Mucosa of stomach (tissue), 1 donor: ENCODE data around the gene SLC35A1.
"Not testable (repeated sequence)": the region's sequence is repeated elsewhere in the genome, so short reads cannot be mapped to it uniquely, and the experiment has no call there.

Experiments used
- H3K27me3 ChIP-seq: one replicate; pipeline ENCODE4 v1.7.0; 2013; ENCODE audit warnings: mild to moderate bottlenecking, low read length; ENCODE audit not compliant: control insufficient read depth, insufficient read depth
- H3K36me3 ChIP-seq: one replicate; pipeline ENCODE4 v1.7.0; 2013; ENCODE audit warnings: low read length; ENCODE audit not compliant: control insufficient read depth, insufficient read depth
- H3K4me1 ChIP-seq: one replicate; pipeline ENCODE4 v1.7.0; 2013; ENCODE audit warnings: mild to moderate bottlenecking, low read length; ENCODE audit not compliant: control insufficient read depth, insufficient read depth
- H3K4me3 ChIP-seq: one replicate; pipeline ENCODE4 v1.7.0; 2013; ENCODE audit warnings: low read length
- H3K9ac ChIP-seq: one replicate; pipeline ENCODE4 v1.7.0; 2013; ENCODE audit warnings: mild to moderate bottlenecking, low read length, moderate library complexity
- H3K9me3 ChIP-seq: one replicate; pipeline ENCODE4 v1.7.0; 2013; ENCODE audit warnings: mild to moderate bottlenecking, low read length, moderate library complexity; ENCODE audit not compliant: control insufficient read depth
- donor health status: Pancreatic carcinoma.

SLC35A1 gene

GRCh38 chr6:87484491-87484890, 11.7 kb downstream of the SLC35A1 start:
- Histone ChIP-seq H3K9ac (no peak overlapping the region), H3K4me3 (no peak overlapping the region), H3K9me3 (no peaks in the 10 kb centered on the region), H3K27me3 (no peaks in the 10 kb centered on the region), H3K4me1 (peaks cover 6% of the 10 kb centered on the region), H3K36me3 (no peaks in the 10 kb centered on the region)

- H3K27me3 ChIP-seq = no peaks in the 10 kb centered on the region
- no peak overlapping the region for H3K4me3 ChIP-seq
- H3K9ac ChIP-seq = no peak overlapping the region
- peaks cover 6% of the 10 kb centered on the region for H3K4me1 ChIP-seq
- H3K9me3 ChIP-seq = no peaks in the 10 kb centered on the region
- H3K36me3 ChIP-seq = peaks cover 4% of the 10 kb centered on the region
Measured at GRCh38 chr6:87487555-87487954, 14.8 kb downstream of the SLC35A1 start.

GRCh38 chr6:87489326-87489725, 16.6 kb downstream of the SLC35A1 start:
- H3K9ac ChIP-seq, H3K9me3 ChIP-seq, H3K4me3 ChIP-seq, H3K27me3 ChIP-seq, H3K4me1 ChIP-seq, H3K36me3 ChIP-seq: not testable (repeated sequence)

GRCh38 chr6:87494761-87495422, 22.1 kb downstream of the SLC35A1 start:
- Histone ChIP-seq H3K27me3 (no peaks in the 10 kb centered on the region), H3K36me3 (peaks cover 4% of the 10 kb centered on the region), H3K4me1 (no peaks in the 10 kb centered on the region), H3K9me3 (no peaks in the 10 kb centered on the region), H3K9ac (no peak overlapping the region), H3K4me3 (no peak overlapping the region)

GRCh38 chr6:87498048-87498447, 25.3 kb downstream of the SLC35A1 start:
- no peaks in the 10 kb centered on the region for H3K36me3 ChIP-seq
- no peaks in the 10 kb centered on the region for H3K9me3 ChIP-seq
- no peak overlapping the region for H3K9ac ChIP-seq
- H3K27me3 ChIP-seq = no peaks in the 10 kb centered on the region
- H3K4me1 ChIP-seq = no peaks in the 10 kb centered on the region
- no peak overlapping the region for H3K4me3 ChIP-seq

- Histone ChIP-seq H3K4me1 (no peaks in the 10 kb centered on the region), H3K4me3 (no peak overlapping the region), H3K27me3 (no peaks in the 10 kb centered on the region), H3K9me3 (no peaks in the 10 kb centered on the region), H3K9ac (no peak overlapping the region), H3K36me3 (no peaks in the 10 kb centered on the region)
Measured at GRCh38 chr6:87501809-87502572, 29.2 kb downstream of the SLC35A1 start.

GRCh38 chr6:87504441-87504840, 31.7 kb downstream of the SLC35A1 start:
- no peaks in the 10 kb centered on the region for H3K4me1 ChIP-seq
- H3K4me3 ChIP-seq = no peak overlapping the region
- no peaks in the 10 kb centered on the region for H3K9me3 ChIP-seq
- H3K9ac ChIP-seq = no peak overlapping the region
- no peaks in the 10 kb centered on the region for H3K36me3 ChIP-seq
- H3K27me3 ChIP-seq = no peaks in the 10 kb centered on the region

- no peaks in the 10 kb centered on the region for H3K9me3 ChIP-seq
Measured at GRCh38 chr6:87514831-87515230, 42.1 kb downstream of the SLC35A1 start.

GRCh38 chr6:87518453-87518852, 45.7 kb downstream of the SLC35A1 start:
- Histone ChIP-seq H3K27me3 (no peaks in the 10 kb centered on the region), H3K9me3 (no peaks in the 10 kb centered on the region), H3K36me3 (peaks cover 5% of the 10 kb centered on the region), H3K4me3 (no peak overlapping the region), H3K4me1 (no peaks in the 10 kb centered on the region), H3K9ac (no peak overlapping the region)

More at GRCh38 chr6:87514831-87515230, 42.1 kb downstream of the SLC35A1 start:
- H3K27me3 ChIP-seq = no peaks in the 10 kb centered on the region
- H3K9ac ChIP-seq = no peak overlapping the region
- peaks cover 5% of the 10 kb centered on the region for H3K36me3 ChIP-seq
- H3K4me1 ChIP-seq = no peaks in the 10 kb centered on the region
- H3K4me3 ChIP-seq = no peak overlapping the region

GRCh38 chr6:87522686-87523085, 49.9 kb downstream of the SLC35A1 start:
- no peaks in the 10 kb centered on the region for H3K9me3 ChIP-seq
- H3K36me3 ChIP-seq = peaks cover 5% of the 10 kb centered on the region
- H3K9ac ChIP-seq = no peak overlapping the region
- H3K27me3 ChIP-seq = no peaks in the 10 kb centered on the region
- H3K4me1 ChIP-seq = no peaks in the 10 kb centered on the region
- no peak overlapping the region for H3K4me3 ChIP-seq

- no peak overlapping the region for H3K9ac ChIP-seq
- no peaks in the 10 kb centered on the region for H3K36me3 ChIP-seq
- no peaks in the 10 kb centered on the region for H3K9me3 ChIP-seq
Measured at GRCh38 chr6:87529221-87529620, 56.4 kb downstream of the SLC35A1 start.

GRCh38 chr6:87534377-87535047, 61.7 kb downstream of the SLC35A1 start:
- Histone ChIP-seq H3K36me3 (peaks cover 3% of the 10 kb centered on the region), H3K4me3 (no peak overlapping the region), H3K27me3 (no peaks in the 10 kb centered on the region), H3K4me1 (no peaks in the 10 kb centered on the region), H3K9ac (no peak overlapping the region), H3K9me3 (no peaks in the 10 kb centered on the region)

More at GRCh38 chr6:87529221-87529620, 56.4 kb downstream of the SLC35A1 start:
- Histone ChIP-seq H3K27me3 (no peaks in the 10 kb centered on the region), H3K4me3 (no peak overlapping the region), H3K4me1 (no peaks in the 10 kb centered on the region)
